Transverse colon (tissue), 4 donors: ENCODE measurements around the gene SATB2.

Experiments
- EP300 ChIP-seq: sonication (generic); formaldehyde crosslinking; IDR thresholded peaks from one replicate; pipeline ENCODE4 v1.6.1; 2017; ENCODE audit warnings: antibody characterized with exemption, low read depth
- POLR2A ChIP-seq: fragments of 450-650 bp; IDR thresholded peaks from one replicate; pipeline ENCODE4 v1.6.1; 2016; ENCODE audit warnings: antibody characterized with exemption, mild to moderate bottlenecking, moderate library complexity
- POLR2AphosphoS5 ChIP-seq, 3 donors: sonication (generic); formaldehyde crosslinking; IDR thresholded peaks; one replicate each; pipeline ENCODE4 v1.6.1; 2016; ENCODE audit warnings: antibody characterized with exemption in 3 of 3
- TF ChIP-seq, protein P1 (sequence below), 5 experiments: fragments of 200-600 bp in 3 of 5; fragments of 450-650 bp in 2 of 5; sonication (generic) in 3 of 5; IDR thresholded peaks; 1 replicate in 2 of 5; 2 replicates in 3 of 5; pipeline ENCODE4 v1.5.1; 2016 to 2017; ENCODE audit warnings: antibody characterized with exemption in 5 of 5, inconsistent platforms in 3 of 5, mild to moderate bottlenecking in 2 of 5, moderate library complexity in 1 of 5

DNA sequence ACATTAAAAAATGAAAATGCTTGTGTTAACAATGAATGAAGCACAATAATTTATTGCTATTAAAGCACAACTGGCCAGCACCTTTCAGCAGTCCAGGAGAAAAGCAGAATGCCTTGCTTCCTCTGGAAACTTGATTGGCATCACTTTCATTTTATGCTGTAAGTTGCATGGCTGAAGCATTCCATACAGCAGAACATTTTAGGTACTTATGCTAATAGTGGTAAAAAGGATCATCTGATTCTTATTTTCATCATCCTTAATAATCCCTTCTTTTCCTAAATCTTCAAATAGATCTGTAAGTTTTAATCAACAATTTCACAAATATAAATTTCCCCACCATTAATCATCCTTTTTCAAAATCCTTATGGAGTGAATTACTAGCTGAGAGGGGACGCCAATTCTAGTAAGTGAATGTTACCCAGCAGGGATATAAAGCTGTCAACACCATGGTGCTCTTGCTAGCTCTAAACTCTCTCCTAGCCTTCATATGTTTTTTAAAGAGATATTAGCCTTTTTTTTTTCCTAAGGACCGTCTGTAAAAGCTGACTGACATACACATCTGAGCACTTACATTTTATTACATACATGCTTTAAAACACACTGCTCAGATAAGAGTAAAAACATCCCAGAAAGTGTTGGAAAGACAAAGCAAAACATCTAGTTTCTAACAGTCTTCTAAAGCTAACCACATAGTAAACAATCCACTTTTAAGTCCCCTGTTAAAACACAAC lies 5.3 kb downstream of the SATB2 start:
- TF ChIP-seq, protein P1, sequence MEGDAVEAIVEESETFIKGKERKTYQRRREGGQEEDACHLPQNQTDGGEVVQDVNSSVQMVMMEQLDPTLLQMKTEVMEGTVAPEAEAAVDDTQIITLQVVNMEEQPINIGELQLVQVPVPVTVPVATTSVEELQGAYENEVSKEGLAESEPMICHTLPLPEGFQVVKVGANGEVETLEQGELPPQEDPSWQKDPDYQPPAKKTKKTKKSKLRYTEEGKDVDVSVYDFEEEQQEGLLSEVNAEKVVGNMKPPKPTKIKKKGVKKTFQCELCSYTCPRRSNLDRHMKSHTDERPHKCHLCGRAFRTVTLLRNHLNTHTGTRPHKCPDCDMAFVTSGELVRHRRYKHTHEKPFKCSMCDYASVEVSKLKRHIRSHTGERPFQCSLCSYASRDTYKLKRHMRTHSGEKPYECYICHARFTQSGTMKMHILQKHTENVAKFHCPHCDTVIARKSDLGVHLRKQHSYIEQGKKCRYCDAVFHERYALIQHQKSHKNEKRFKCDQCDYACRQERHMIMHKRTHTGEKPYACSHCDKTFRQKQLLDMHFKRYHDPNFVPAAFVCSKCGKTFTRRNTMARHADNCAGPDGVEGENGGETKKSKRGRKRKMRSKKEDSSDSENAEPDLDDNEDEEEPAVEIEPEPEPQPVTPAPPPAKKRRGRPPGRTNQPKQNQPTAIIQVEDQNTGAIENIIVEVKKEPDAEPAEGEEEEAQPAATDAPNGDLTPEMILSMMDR (IDR thresholded peaks at IDR 0.05): no peak
- TF ChIP-seq POLR2AphosphoS5 (IDR thresholded peaks at IDR 0.05): no peak
- TF ChIP-seq POLR2A: no peak
- no peak for TF ChIP-seq EP300
